Prostate gland (tissue), 2 donors: ENCODE measurements around the gene CCNI. TPM values are rescaled to one million over a fixed set of nuclear protein-coding genes. Genes with fewer than 3 reads are reported as not detected.

Experiments
- DNase-seq: peaks from one replicate; pipeline ENCODE4 v3.0.0-alpha.2; 2019; ENCODE audit warnings: low spot score
- H3K27ac ChIP-seq, 2 donors: fragments of 200-600 bp; sonication (generic); 2 replicates each; pipeline ENCODE4 v1.5.1; 2017 to 2019
- H3K27me3 ChIP-seq: fragments of 200-600 bp; sonication (generic); replicated peaks from 2 replicates; pipeline ENCODE4 v1.5.1; 2019; ENCODE audit not compliant: insufficient read depth
- H3K36me3 ChIP-seq, 2 donors: fragments of 200-600 bp; sonication (generic); 1 replicate in 1 of 2; 2 replicates in 1 of 2; pipeline versions ENCODE4 v1.5.1 to v1.8.1; 2017 to 2019
- H3K4me1 ChIP-seq: fragments of 200-600 bp; sonication (generic); replicated peaks from 2 replicates; pipeline ENCODE4 v1.5.1; 2019
- H3K4me3 ChIP-seq, 2 donors: fragments of 200-600 bp; sonication (generic); 2 replicates each; pipeline ENCODE4 v1.5.1; 2017 to 2019
- H3K9me3 ChIP-seq: fragments of 200-600 bp; sonication (generic); 2 replicates; pipeline ENCODE4 v1.5.1; 2017
- CTCF ChIP-seq, 4 experiments: fragments of 200-600 bp in 2 of 4; fragments of 450-650 bp in 2 of 4; sonication (generic) in 2 of 4; IDR thresholded peaks; 1 replicate in 3 of 4; 2 replicates in 1 of 4; pipeline ENCODE4 v1.5.1; 2016 to 2019; ENCODE audit warnings: antibody characterized with exemption in 4 of 4, mild to moderate bottlenecking in 2 of 4, moderate library complexity in 2 of 4
- POLR2A ChIP-seq: fragments of 450-650 bp; IDR thresholded peaks from one replicate; pipeline ENCODE4 v1.6.1; 2016; ENCODE audit warnings: antibody characterized with exemption, mild to moderate bottlenecking
- POLR2AphosphoS5 ChIP-seq: sonication (generic); formaldehyde crosslinking; IDR thresholded peaks from one replicate; pipeline ENCODE4 v1.6.1; 2017; ENCODE audit warnings: antibody characterized with exemption
- WGBS: methylation state at CpG from one replicate; pipeline ENCODE4 v1.1.5; 2018; 5-methylcytosine and 5-hydroxymethylcytosine counted together
- intact Hi-C: fragments of 100-400 bp; cut with DNase I; formaldehyde crosslinking; loops from one replicate; pipeline ENCODE4 v1.14.2; 2022
- total RNA-seq, 2 donors: library from RNA; depleted of rRNA; stranded (reverse); fragments of >200 nt; gene quantifications; one replicate each; pipeline ENCODE4 v1.1.0, GENCODE V29; 2016

Gene CCNI
- total RNA-seq, 2 donors from 2014 or later: 274 to 367 TPM

- no peak for DNase-seq
- Histone ChIP-seq H3K36me3 (no peaks in the 10 kb centered on the region), H3K4me3 (no peak overlapping the region), H3K9me3 (no peaks in the 10 kb centered on the region), H3K4me1 (no peaks in the 10 kb centered on the region), H3K27ac (no peak overlapping the region), H3K27me3 (no peaks in the 10 kb centered on the region)
- intact Hi-C loops: loop anchor here (5.0 to 10.0 kb wide), 2 partner anchors 89 to 531 kb away; no protein-coding TSS in a partner anchor
- TF ChIP-seq POLR2A (no peak), POLR2AphosphoS5 (no peak), CTCF (IDR thresholded peaks at IDR 0.05) (no peak)
- 54% methylated on average over 3 of the region's 3 CpGs for WGBS
Measured at GRCh38 chr4:77043507-77044136, 32.2 kb downstream of the CCNI start.

- 79% methylated on average over 2 of the region's 2 CpGs for WGBS
- no peak for DNase-seq
- Histone ChIP-seq H3K9me3 (no peaks in the 10 kb centered on the region), H3K27me3 (no peaks in the 10 kb centered on the region), H3K27ac (no peak overlapping the region), H3K4me1 (no peaks in the 10 kb centered on the region), H3K4me3 (no peak overlapping the region), H3K36me3 (no peaks in the 10 kb centered on the region)
- TF ChIP-seq POLR2A: no peak
- TF ChIP-seq POLR2AphosphoS5: no peak
- TF ChIP-seq CTCF (IDR thresholded peaks at IDR 0.05): no peak
- intact Hi-C loops: loop anchor here (5.0 to 10.0 kb wide), 2 partner anchors 86 to 529 kb away; no protein-coding TSS in a partner anchor
Measured at GRCh38 chr4:77040854-77041725, 34.7 kb downstream of the CCNI start.

GRCh38 chr4:77040270-77040669 lies 35.5 kb downstream of the CCNI start:
- Histone ChIP-seq H3K4me3 (no peak overlapping the region), H3K27ac (no peak overlapping the region), H3K9me3 (no peaks in the 10 kb centered on the region), H3K27me3 (no peaks in the 10 kb centered on the region), H3K36me3 (no peaks in the 10 kb centered on the region), H3K4me1 (no peaks in the 10 kb centered on the region)
- TF ChIP-seq POLR2AphosphoS5 (no peak), POLR2A (no peak), CTCF (IDR thresholded peaks at IDR 0.05) (no peak)
- WGBS: 94% methylated on average over 1 of the region's 1 CpG
- intact Hi-C loops: loop anchor here (5.0 to 10.0 kb wide), 2 partner anchors 85 to 528 kb away; no protein-coding TSS in a partner anchor
- no peak for DNase-seq

- WGBS: 93% methylated on average over 2 of the region's 2 CpGs
- no peak overlapping the region for H3K27ac ChIP-seq
- no peak for DNase-seq
- intact Hi-C loops: loop anchor here (5.0 to 10.0 kb wide), 2 partner anchors 85 to 527 kb away; no protein-coding TSS in a partner anchor
- no peaks in the 10 kb centered on the region for H3K4me1 ChIP-seq
- H3K27me3 ChIP-seq: no peaks in the 10 kb centered on the region
- H3K9me3 ChIP-seq: no peaks in the 10 kb centered on the region
- H3K4me3 ChIP-seq: no peak overlapping the region
- no peaks in the 10 kb centered on the region for H3K36me3 ChIP-seq
- TF ChIP-seq POLR2AphosphoS5: no peak
- TF ChIP-seq POLR2A: no peak
- no peak for TF ChIP-seq CTCF (IDR thresholded peaks at IDR 0.05)
Measured at GRCh38 chr4:77039796-77040195, 36.0 kb downstream of the CCNI start.
